SK-N-SH (cell line): ENCODE measurements around the gene HYPK. TPM values are rescaled to one million over a fixed set of nuclear protein-coding genes. Genes with fewer than 3 reads are reported as not detected.

Experiments
- CTCF ChIA-PET: fragments of 300-600, 350-600 bp; formaldehyde crosslinking; extraction: SDS; loops from one replicate; lab custom pipeline; 2021; lab: Yijun Ruan, JAX
- POLR2A ChIA-PET: fragments of 350-600 bp; sonication (Branson Sonifier 250); formaldehyde crosslinking; extraction: SDS; loops from one replicate; lab custom pipeline; 2020; ENCODE audit warnings: antibody characterized with exemption, inconsistent platforms; lab: Yijun Ruan, JAX
- DNase-seq: peaks from one replicate; pipeline ENCODE4 v3.0.0; 2012
- H2AFZ ChIP-seq: fragments of 200-600 bp; sonication (generic); 2 replicates; pipeline ENCODE4 v1.8.1; 2016; ENCODE audit warnings: antibody characterized with exemption, mild to moderate bottlenecking, low read depth
- H3F3A ChIP-seq: fragments of 200-600 bp; sonication (generic); replicated peaks from 2 replicates; pipeline ENCODE3; 2016; ENCODE audit warnings: antibody characterized with exemption, mild to moderate bottlenecking; ENCODE audit not compliant: insufficient read depth
- H3K27ac ChIP-seq, 2 experiments: fragments of 200-500 bp in 1 of 2; fragments of 200-600 bp in 1 of 2; sonication (Bioruptor generic) in 1 of 2; sonication (generic), shearing (Covaris generic) in 1 of 2; 2 replicates each; pipeline versions ENCODE4 v1.5.1 to v1.6.1; 2014 to 2016; ENCODE audit warnings: low read depth in 2 of 2, inconsistent platforms in 1 of 2, low read length in 1 of 2, mild to moderate bottlenecking in 1 of 2, mixed read lengths in 1 of 2
- H3K27me3 ChIP-seq: fragments of 200-600 bp; sonication (generic), shearing (Covaris generic); 2 replicates; pipeline ENCODE4 v1.6.1; 2016; ENCODE audit warnings: mixed run types; ENCODE audit not compliant: insufficient read depth
- H3K36me3 ChIP-seq, 2 experiments: fragments of 200-500 bp in 1 of 2; fragments of 200-600 bp in 1 of 2; sonication (Bioruptor generic) in 1 of 2; sonication (generic) in 1 of 2; replicated peaks in 1 of 2; 2 replicates each; pipeline versions ENCODE3 to v1.5.1; 2014 to 2016; ENCODE audit warnings: low read length in 1 of 2, mild to moderate bottlenecking in 1 of 2; ENCODE audit not compliant: insufficient read depth in 2 of 2, control insufficient read depth in 1 of 2
- H3K4me1 ChIP-seq, 2 experiments: fragments of 200-500 bp in 1 of 2; fragments of 200-600 bp in 1 of 2; sonication (Bioruptor generic) in 1 of 2; sonication (generic), shearing (Covaris generic) in 1 of 2; 2 replicates each; pipeline versions ENCODE4 v1.5.1 to v1.6.1; 2014 to 2016; ENCODE audit warnings: low read depth in 1 of 2, low read length in 1 of 2, mixed run types in 1 of 2; ENCODE audit not compliant: insufficient read depth in 2 of 2, control insufficient read depth in 1 of 2
- H3K4me2 ChIP-seq: fragments of 200-600 bp; sonication (generic), shearing (Covaris generic); 2 replicates; pipeline ENCODE4 v1.6.1; 2017; ENCODE audit warnings: mixed run types
- H3K4me3 ChIP-seq, 2 experiments: fragments of 200-500 bp in 1 of 2; fragments of 200-600 bp in 1 of 2; sonication (Bioruptor generic) in 1 of 2; sonication (generic), shearing (Covaris generic) in 1 of 2; 2 replicates each; pipeline versions ENCODE4 v1.5.1 to v1.8.1; 2014 to 2016; ENCODE audit warnings: low read depth in 2 of 2, inconsistent platforms in 1 of 2, low read length in 1 of 2, mild to moderate bottlenecking in 1 of 2, mixed read lengths in 1 of 2, moderate library complexity in 1 of 2
- H3K79me2 ChIP-seq: fragments of 200-600 bp; sonication (generic); 2 replicates; pipeline ENCODE4 v1.8.1; 2017; ENCODE audit warnings: mild to moderate bottlenecking; ENCODE audit not compliant: insufficient read depth
- H3K9ac ChIP-seq: fragments of 200-600 bp; sonication (generic); 2 replicates; pipeline ENCODE4 v1.6.1; 2017; ENCODE audit warnings: mixed run types
- H3K9me2 ChIP-seq: fragments of 200-600 bp; sonication (generic); 2 replicates; pipeline ENCODE4 v1.6.1; 2017; ENCODE audit warnings: mixed run types
- H3K9me3 ChIP-seq: fragments of 200-600 bp; sonication (generic); 2 replicates; pipeline ENCODE4 v1.6.1; 2017; ENCODE audit warnings: mixed run types, mild to moderate bottlenecking, moderate library complexity
- H4K20me1 ChIP-seq: fragments of 200-600 bp; sonication (generic); 2 replicates; pipeline ENCODE4 v1.6.1; 2017; ENCODE audit warnings: mild to moderate bottlenecking, mixed run types; ENCODE audit not compliant: insufficient read depth
- CHD2 ChIP-seq: fragments of 150-350 bp; IDR thresholded peaks from 2 replicates; pipeline ENCODE4 v1.6.1; 2018; ENCODE audit warnings: low read length; ENCODE audit not compliant: partially characterized antibody
- ELF1 ChIP-seq: IDR thresholded peaks from 2 replicates; pipeline ENCODE4 v1.4.0; 2012
- EZH2phosphoT487 ChIP-seq: fragments of 200-600 bp; sonication (generic); IDR thresholded peaks from 2 replicates; pipeline ENCODE4 v1.6.1; 2017; ENCODE audit warnings: low read depth, mixed run types, mild to moderate bottlenecking, antibody characterized with exemption, moderate library complexity, borderline replicate concordance
- FOSL2 ChIP-seq: IDR thresholded peaks from 2 replicates; pipeline ENCODE4 v1.4.0; 2012; ENCODE audit warnings: low read depth, mild to moderate bottlenecking, moderate library complexity, borderline replicate concordance
- FOXM1 ChIP-seq: IDR thresholded peaks from 2 replicates; pipeline ENCODE4 v1.4.0; 2012; ENCODE audit warnings: low read depth, mild to moderate bottlenecking
- JUND ChIP-seq: IDR thresholded peaks from 2 replicates; pipeline ENCODE4 v1.4.0; 2012
- MAX ChIP-seq: IDR thresholded peaks from 2 replicates; pipeline ENCODE4 v1.4.0; 2012; ENCODE audit warnings: low read depth
- MEF2A ChIP-seq: IDR thresholded peaks from 2 replicates; pipeline ENCODE4 v1.4.0; 2012; ENCODE audit warnings: low read depth, borderline replicate concordance
- MXI1 ChIP-seq: IDR thresholded peaks from 2 replicates; pipeline ENCODE4 v1.6.1; 2012; ENCODE audit warnings: mild to moderate bottlenecking, low read depth, low read length, improper control_type of control experiment
- POLR2AphosphoS5 ChIP-seq: IDR thresholded peaks from 2 replicates; pipeline ENCODE4 v1.6.1; 2012; ENCODE audit warnings: low read depth, low read length
- RAD21 ChIP-seq: IDR thresholded peaks from 2 replicates; pipeline ENCODE4 v1.6.1; 2012; ENCODE audit warnings: mild to moderate bottlenecking, low read length
- RCOR1 ChIP-seq: fragments of 150-350 bp; IDR thresholded peaks from 2 replicates; pipeline ENCODE4 v1.6.1; 2017; ENCODE audit warnings: antibody characterized with exemption, low read length
- REST ChIP-seq: IDR thresholded peaks from 2 replicates; pipeline ENCODE4 v1.6.1; 2012; ENCODE audit warnings: mild to moderate bottlenecking, low read depth, low read length, moderate library complexity
- SIN3A ChIP-seq: IDR thresholded peaks from 2 replicates; pipeline ENCODE4 v1.6.1; 2012; ENCODE audit warnings: low read depth, mild to moderate bottlenecking, low read length, moderate library complexity, borderline replicate concordance
- SMC3 ChIP-seq: IDR thresholded peaks from 2 replicates; pipeline ENCODE4 v1.6.1; 2012; ENCODE audit warnings: low read depth, low read length, improper control_type of control experiment
- TAF1 ChIP-seq: IDR thresholded peaks from 2 replicates; pipeline ENCODE4 v1.6.1; 2012; ENCODE audit warnings: low read depth, mild to moderate bottlenecking, low read length, moderate library complexity, borderline replicate concordance
- TCF12 ChIP-seq: IDR thresholded peaks from 2 replicates; pipeline ENCODE4 v1.4.0; 2012
- YY1 ChIP-seq: IDR thresholded peaks from 2 replicates; pipeline ENCODE4 v1.4.0; 2012; ENCODE audit warnings: low read depth, mild to moderate bottlenecking
- ZBTB33 ChIP-seq: IDR thresholded peaks from 2 replicates; pipeline ENCODE4 v1.4.0; 2012; ENCODE audit warnings: low read depth, borderline replicate concordance
- WGBS: methylation state at CpG from one replicate; pipeline ENCODE4 v1.1.6; 2017; ENCODE audit warnings: low lambda C conversion rate; 5-methylcytosine and 5-hydroxymethylcytosine counted together
- polyA plus RNA-seq, 3 experiments: library from polyadenylated mRNA; depleted of rRNA; stranded (reverse); fragments of >200 nt; gene quantifications; 2 replicates each; pipeline ENCODE4 v1.2.3, GENCODE V29; 2012

Gene HYPK
- polyA plus RNA-seq, 1 of the 3 experiments (the other 2 are of a cell fraction) = 11.5 TPM

GRCh38 chr15:43769584-43770228 is 30.7 kb upstream of the HYPK start (continued):
- TF ChIP-seq REST = no peak
- no peak for TF ChIP-seq SIN3A
- TF ChIP-seq TCF12 = no peak
- no peak for TF ChIP-seq EZH2phosphoT487
- TF ChIP-seq RAD21 = peak; percentile 65
- TF ChIP-seq MAX = no peak
- TF ChIP-seq FOSL2 = no peak
- TF ChIP-seq RCOR1 = no peak
- no peak for TF ChIP-seq JUND
- TF ChIP-seq YY1 = no peak
- no peak for TF ChIP-seq TAF1
- no peak for TF ChIP-seq CHD2

- H3K9me2 ChIP-seq = no peaks in the 10 kb centered on the region
- WGBS = 100% methylated on average over 2 of the region's 2 CpGs
- no peaks in the 10 kb centered on the region for H3K9me3 ChIP-seq
- peaks cover 3% of the 10 kb centered on the region; the same call in 1 of the 2 replicates for H4K20me1 ChIP-seq
- H3K4me1 ChIP-seq = no peaks in the 10 kb centered on the region; a peak in 1 of 4 replicates
- peaks cover 53 to 55% of the 10 kb centered on the region in 2 experiments for H3K36me3 ChIP-seq
- H2AFZ ChIP-seq = no peak overlapping the region
- H3K27ac ChIP-seq = no peak overlapping the region
- no peak overlapping the region for H3K4me3 ChIP-seq
- TF ChIP-seq RCOR1 (no peak), SMC3 (no peak), CHD2 (no peak), RAD21 (no peak), REST (no peak), MEF2A (no peak), FOXM1 (no peak), ZBTB33 (no peak), TAF1 (no peak), FOSL2 (no peak), POLR2AphosphoS5 (no peak), MXI1 (no peak), ELF1 (no peak)
- no peak for DNase-seq
- no peak overlapping the region for H3K9ac ChIP-seq
- POLR2A ChIA-PET = no interaction called here
- CTCF ChIA-PET = interaction anchor here (1.1 kb wide), 1 partner anchor 226 kb away, joined by 3 read pairs; no protein-coding TSS in a partner anchor
- H3K4me2 ChIP-seq = no peak overlapping the region
- H3F3A ChIP-seq = peaks cover 67% of the 10 kb centered on the region
- no peaks in the 10 kb centered on the region for H3K79me2 ChIP-seq
- H3K27me3 ChIP-seq = no peaks in the 10 kb centered on the region
Measured at GRCh38 chr15:43771816-43772215, 28.6 kb upstream of the HYPK start.
